Measurements from ENCODE around the gene CYTH4.

Gene CYTH4

DNA sequence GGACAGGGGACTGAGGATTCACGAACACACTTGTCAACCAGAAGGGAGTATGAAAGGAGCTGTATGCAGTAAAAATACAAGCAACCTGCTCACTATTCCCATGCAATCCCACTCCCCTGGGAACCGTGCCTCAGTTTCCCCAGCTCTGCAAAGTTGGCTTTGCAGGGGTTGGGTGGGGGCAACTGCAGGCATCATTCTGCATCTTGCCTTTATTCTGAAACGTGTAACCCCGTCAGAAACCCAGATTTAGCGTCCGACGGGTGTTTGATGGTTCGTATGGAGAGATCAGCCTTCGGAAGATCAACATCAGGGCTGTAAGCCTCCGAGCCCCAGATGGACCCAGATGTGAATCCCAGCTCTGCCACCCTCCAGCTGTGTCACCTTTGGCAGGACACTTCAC lies 3.6 kb downstream of the CYTH4 start:
- Mint-ChIP-seq H3K4me1 (ENCODE audit: low read depth) (peaks cover 89% of the 10 kb centered on the region), H3K27ac (peak overlapping the region; percentile 71), H3K36me3 (ENCODE audit: low read depth) (peaks cover 24% of the 10 kb centered on the region), H3K27me3 (no peaks in the 10 kb centered on the region), H3K4me3 (no peak overlapping the region), H3K9me3 (no peaks in the 10 kb centered on the region)
- no peak for DNase-seq

DNA sequence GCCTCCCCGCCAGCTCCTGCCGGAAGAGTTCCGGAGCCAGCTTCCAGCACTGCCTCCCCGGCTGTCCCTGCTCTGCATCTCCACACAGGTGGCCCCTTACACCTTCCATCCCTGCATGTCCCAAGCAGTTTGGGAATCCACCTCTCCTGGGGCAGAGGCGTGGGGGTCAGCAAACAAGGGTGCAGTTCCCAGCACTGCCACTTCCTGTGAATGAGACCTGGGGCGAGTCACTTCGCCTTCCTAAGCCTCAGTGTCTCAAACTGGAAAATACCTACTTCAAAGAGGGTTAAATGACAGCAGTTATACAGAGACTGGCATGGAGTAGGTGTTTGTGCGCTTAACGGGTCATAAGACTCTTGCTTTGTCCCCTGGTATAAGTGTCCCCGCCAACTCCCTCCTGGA lies 5.2 kb downstream of the CYTH4 start:
- H3K27ac Mint-ChIP-seq: peak overlapping the region; percentile 86
- no peak overlapping the region for H3K4me3 Mint-ChIP-seq

DNA sequence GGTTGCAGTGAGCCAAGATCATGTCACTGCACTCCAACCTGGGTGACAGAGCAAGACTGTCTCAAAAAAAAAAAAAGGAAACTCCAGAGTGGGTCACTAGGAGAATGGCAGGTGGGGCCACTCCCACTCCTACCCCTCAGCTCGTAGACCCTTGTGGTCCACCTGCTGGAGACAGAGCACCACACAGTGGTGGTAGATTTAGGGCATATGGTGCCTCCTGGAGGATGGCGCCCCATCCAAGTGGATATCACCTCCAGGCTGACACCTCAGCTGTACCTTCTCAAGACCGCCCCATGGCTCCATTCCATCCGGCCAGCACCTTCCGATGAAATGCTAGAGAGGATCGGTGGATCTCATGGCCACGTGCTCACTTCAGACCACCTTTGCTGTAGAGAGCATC lies 6.2 kb downstream of the CYTH4 start:
- peaks cover 47% of the 10 kb centered on the region for H3K36me3 Mint-ChIP-seq (ENCODE audit: low read depth)
- H3K27me3 Mint-ChIP-seq: no peaks in the 10 kb centered on the region
- no peak overlapping the region for H3K4me3 Mint-ChIP-seq
- DNase-seq: no peak
- peak overlapping the region; percentile 68 for H3K27ac Mint-ChIP-seq
- peaks cover 83% of the 10 kb centered on the region for H3K4me1 Mint-ChIP-seq (ENCODE audit: low read depth)
- no peaks in the 10 kb centered on the region for H3K9me3 Mint-ChIP-seq

More for the DNA sequence above, 5.2 kb downstream of the CYTH4 start:
- H3K9me3 Mint-ChIP-seq: no peaks in the 10 kb centered on the region
- peaks cover 88% of the 10 kb centered on the region for H3K4me1 Mint-ChIP-seq (ENCODE audit: low read depth)
- H3K36me3 Mint-ChIP-seq (ENCODE audit: low read depth): peaks cover 40% of the 10 kb centered on the region
- no peaks in the 10 kb centered on the region for H3K27me3 Mint-ChIP-seq
- DNase-seq: no peak

DNA sequence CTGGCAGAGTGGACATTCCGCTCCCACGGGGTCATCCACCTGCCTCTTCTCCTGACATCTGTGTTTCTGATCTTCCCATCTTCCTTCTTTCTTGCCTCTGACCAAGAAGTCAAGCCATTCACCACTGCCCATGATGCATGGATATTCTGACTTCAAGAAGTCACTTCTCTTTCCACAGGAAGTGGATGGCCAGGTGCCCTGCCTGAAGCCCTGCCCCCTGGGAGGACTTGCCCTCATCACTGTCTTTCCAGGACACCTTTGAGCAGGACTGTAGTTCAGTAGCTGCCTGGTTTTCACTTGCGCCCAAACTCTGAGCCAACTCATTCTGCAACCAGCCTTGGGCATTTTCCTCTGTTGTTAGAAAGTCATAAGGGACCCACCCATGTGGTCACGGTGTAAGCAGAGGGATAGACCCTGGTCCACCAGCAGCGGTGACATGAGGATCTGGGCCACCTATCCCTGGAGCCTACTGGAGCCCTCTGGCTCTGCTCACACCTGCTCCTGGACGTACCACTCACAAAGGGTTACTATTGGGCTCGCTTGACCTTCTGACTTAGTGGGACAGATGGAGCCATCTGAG lies 6.9 kb downstream of the CYTH4 start:
- Mint-ChIP-seq H3K27me3 (no peaks in the 10 kb centered on the region), H3K36me3 (ENCODE audit: low read depth) (peaks cover 51% of the 10 kb centered on the region), H3K4me3 (no peak overlapping the region), H3K27ac (peak overlapping the region; percentile 41), H3K4me1 (ENCODE audit: low read depth) (peaks cover 80% of the 10 kb centered on the region), H3K9me3 (no peaks in the 10 kb centered on the region)
- no peak for DNase-seq

DNA sequence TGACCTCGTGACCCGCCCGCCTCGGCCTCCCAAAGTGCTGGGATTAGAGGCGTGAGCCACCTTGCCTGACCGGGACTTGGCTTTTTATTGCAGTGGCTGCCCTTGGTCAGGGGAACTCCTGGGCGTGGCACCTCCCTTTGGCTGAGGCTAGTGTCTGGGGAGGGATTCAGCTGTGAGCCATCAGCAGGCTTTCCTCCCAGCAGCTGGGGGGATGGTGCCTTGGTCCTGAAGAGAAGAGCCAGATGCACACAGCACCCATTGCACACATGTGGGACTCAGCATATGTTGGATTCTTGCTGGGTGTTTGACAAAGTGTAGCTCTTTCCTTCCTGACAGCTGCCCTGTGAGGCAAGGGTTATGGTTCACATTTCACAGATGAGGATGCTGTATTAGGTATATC lies 8.4 kb downstream of the CYTH4 start:
- Mint-ChIP-seq H3K9me3 (no peaks in the 10 kb centered on the region), H3K4me1 (ENCODE audit: low read depth) (peaks cover 82% of the 10 kb centered on the region), H3K4me3 (no peak overlapping the region), H3K27ac (peak overlapping the region; percentile 81), H3K27me3 (no peaks in the 10 kb centered on the region), H3K36me3 (ENCODE audit: low read depth) (peaks cover 57% of the 10 kb centered on the region)
- no peak for DNase-seq

DNA sequence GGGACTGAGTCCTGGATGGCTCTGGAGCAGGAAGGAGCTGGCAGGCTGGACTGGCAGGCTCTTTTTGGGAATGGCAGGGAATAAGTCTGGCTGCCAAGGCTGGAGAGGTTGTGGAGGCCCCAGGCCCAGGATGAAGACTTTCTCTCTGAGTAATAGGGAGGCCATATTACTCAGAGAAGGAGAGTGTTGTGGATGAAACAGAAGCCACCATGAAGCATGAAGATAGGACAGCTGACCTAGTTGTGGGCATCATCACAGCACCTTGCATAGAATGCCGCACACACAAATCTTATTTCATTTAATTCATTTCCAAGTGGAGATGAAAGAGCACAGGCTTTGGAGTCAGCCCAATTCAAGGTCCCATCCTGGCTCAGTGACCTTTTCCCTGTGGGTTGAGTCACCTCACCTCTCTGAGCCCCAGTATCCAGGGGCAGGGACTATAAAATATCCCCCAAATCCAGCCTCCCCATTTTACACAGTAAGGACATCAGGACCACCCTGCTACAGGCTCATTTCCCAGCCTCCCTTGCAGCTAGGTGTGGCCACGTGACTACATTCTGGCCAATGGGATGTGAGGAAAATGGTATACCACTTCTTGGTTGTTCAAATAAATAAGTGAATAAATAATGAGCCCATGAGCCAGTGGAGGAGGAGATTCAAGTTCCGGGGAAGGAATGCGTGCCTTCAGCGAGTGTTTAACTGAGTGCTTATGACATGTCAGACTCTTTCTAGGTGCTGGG lies 9.4 kb downstream of the CYTH4 start:
- H3K9me3 Mint-ChIP-seq: no peaks in the 10 kb centered on the region
- H3K36me3 Mint-ChIP-seq (ENCODE audit: low read depth): peaks cover 63% of the 10 kb centered on the region
- no peaks in the 10 kb centered on the region for H3K27me3 Mint-ChIP-seq
- peak overlapping the region; percentile 81 for H3K27ac Mint-ChIP-seq
- DNase-seq: no peak
- peaks cover 72% of the 10 kb centered on the region for H3K4me1 Mint-ChIP-seq (ENCODE audit: low read depth)
- no peak overlapping the region for H3K4me3 Mint-ChIP-seq

DNA sequence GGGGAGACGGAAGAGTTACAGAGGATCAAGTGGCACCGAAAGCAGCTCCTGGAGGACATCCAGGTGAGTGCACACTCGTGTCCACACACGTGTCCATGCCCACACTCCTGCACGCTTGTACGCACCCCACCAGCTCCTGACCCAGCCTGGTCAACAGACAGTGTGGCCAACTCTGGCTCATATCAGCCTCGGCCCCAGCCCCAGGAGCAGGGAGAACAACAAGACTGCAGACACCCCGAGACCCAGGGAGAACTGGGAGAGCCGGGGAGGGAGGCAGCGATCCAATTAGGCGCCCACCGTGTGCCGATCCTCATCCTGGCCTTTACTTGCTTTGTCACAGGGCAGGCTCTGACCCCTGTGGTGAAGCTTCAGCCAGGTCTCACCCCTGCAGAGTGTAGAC lies 10.3 kb downstream of the CYTH4 start:
- H3K27ac Mint-ChIP-seq: peak overlapping the region; percentile 81

DNA sequence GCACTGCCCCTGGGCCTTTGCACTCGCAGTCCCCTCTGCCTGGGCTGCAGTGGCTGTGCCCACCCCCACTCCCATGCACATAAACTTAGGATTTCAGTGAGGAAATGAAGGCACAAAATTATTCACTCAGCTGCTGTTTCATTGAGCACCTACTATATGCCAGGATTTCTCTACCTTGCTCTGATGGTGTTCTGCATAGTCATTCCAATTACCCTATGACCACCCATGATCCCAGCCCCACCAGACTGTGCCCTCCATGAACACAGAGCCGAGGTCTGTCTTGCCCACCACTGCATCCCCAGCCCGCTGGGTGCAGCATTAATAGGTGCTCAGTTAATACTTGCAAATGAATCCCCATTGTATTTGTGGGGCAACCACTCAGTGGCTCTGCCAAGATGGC lies 10.9 kb downstream of the CYTH4 start:
- Mint-ChIP-seq H3K27me3 (no peaks in the 10 kb centered on the region), H3K36me3 (ENCODE audit: low read depth) (peaks cover 67% of the 10 kb centered on the region), H3K4me1 (ENCODE audit: low read depth) (peaks cover 65% of the 10 kb centered on the region), H3K4me3 (no peak overlapping the region), H3K27ac (peak overlapping the region; percentile 41), H3K9me3 (no peaks in the 10 kb centered on the region)
- no peak for DNase-seq

More for the DNA sequence above, 10.3 kb downstream of the CYTH4 start:
- no peak for DNase-seq
- H3K36me3 Mint-ChIP-seq (ENCODE audit: low read depth): peaks cover 64% of the 10 kb centered on the region
- H3K4me1 Mint-ChIP-seq (ENCODE audit: low read depth): peaks cover 64% of the 10 kb centered on the region
- H3K27me3 Mint-ChIP-seq: no peaks in the 10 kb centered on the region
- H3K9me3 Mint-ChIP-seq: no peaks in the 10 kb centered on the region
- no peak overlapping the region for H3K4me3 Mint-ChIP-seq

DNA sequence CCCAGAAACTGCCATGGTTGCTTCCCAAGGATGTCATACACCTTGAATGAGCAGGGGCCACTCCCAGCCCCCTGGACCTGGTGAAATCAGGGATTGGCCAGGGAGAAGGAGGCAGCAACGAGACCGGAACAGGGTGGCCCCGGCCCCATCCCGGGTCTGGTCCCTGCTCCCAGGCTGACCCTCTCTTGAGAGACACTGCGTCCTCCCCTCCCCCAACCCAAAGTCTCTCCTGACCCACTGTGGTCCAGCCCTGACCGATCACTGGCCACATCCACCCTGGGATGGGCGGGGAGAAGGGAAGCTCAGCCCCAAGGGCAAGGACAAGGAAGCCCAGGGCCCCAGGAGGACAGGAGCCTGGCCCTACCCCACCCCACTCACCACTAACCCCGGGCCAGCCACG lies 12.4 kb downstream of the CYTH4 start:
- DNase-seq: no peak
- no peaks in the 10 kb centered on the region for H3K27me3 Mint-ChIP-seq
- peaks cover 65% of the 10 kb centered on the region for H3K4me1 Mint-ChIP-seq (ENCODE audit: low read depth)
- no peak overlapping the region for H3K4me3 Mint-ChIP-seq
- peaks cover 65% of the 10 kb centered on the region for H3K36me3 Mint-ChIP-seq (ENCODE audit: low read depth)
- H3K9me3 Mint-ChIP-seq: no peaks in the 10 kb centered on the region
- peak overlapping the region; percentile 80 for H3K27ac Mint-ChIP-seq

DNA sequence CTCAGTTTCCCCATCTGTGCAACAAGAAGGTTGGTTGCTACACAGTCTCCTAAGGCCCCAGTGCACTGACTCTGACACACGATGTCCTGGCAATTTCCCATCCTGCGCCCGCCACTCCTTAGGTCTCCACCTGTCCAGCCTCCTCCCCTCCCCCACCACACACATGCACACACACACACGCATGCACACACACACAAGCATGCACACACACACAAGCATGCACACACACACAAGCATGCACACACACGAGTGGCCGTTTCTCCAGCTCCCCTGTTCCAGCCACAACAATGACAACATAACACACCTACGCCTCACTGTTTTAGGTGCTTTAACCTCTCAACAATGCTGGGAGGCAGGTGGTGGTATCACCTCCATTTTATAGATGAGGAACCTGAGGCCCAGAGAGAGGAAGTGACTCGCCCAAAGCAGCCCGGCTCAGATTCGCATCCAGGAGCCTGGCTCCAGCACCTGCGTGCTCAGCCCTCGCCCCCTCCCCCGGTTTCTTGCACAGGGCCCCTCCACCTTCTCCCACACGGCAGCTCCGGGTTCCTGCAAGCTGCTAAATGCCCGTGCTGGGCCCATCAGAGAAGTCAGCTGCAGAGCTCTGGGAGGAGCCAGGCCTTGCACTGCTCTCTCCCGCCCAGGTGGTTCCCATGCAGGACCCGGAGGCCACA lies 13.0 kb downstream of the CYTH4 start:
- Mint-ChIP-seq H3K4me3 (no peak overlapping the region), H3K9me3 (no peaks in the 10 kb centered on the region), H3K36me3 (ENCODE audit: low read depth) (peaks cover 70% of the 10 kb centered on the region), H3K4me1 (ENCODE audit: low read depth) (peaks cover 65% of the 10 kb centered on the region), H3K27me3 (no peaks in the 10 kb centered on the region), H3K27ac (peak overlapping the region; percentile 80)
- DNase-seq: peak; percentile 48

DNA sequence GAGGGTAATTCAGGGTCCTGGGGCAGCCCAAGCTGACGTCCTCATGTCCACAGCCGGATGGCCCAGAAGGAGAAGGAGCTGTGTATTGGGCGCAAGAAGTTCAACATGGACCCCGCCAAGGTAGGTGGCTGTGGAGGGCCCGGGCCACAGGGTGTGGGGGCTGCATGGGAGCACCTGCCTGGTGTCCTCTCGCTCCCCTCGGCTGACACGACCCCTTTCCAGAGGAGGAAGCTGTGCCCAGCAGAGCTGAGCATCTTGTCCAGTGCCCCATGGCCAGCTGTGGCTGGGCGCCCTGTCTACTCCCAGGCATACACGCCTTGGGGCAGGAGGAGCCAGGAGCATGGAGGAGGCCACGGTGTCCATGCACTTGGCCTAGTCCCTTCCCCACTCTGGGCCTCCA lies 13.6 kb downstream of the CYTH4 start:
- Mint-ChIP-seq H3K27ac (no peak overlapping the region), H3K27me3 (no peaks in the 10 kb centered on the region)

DNA sequence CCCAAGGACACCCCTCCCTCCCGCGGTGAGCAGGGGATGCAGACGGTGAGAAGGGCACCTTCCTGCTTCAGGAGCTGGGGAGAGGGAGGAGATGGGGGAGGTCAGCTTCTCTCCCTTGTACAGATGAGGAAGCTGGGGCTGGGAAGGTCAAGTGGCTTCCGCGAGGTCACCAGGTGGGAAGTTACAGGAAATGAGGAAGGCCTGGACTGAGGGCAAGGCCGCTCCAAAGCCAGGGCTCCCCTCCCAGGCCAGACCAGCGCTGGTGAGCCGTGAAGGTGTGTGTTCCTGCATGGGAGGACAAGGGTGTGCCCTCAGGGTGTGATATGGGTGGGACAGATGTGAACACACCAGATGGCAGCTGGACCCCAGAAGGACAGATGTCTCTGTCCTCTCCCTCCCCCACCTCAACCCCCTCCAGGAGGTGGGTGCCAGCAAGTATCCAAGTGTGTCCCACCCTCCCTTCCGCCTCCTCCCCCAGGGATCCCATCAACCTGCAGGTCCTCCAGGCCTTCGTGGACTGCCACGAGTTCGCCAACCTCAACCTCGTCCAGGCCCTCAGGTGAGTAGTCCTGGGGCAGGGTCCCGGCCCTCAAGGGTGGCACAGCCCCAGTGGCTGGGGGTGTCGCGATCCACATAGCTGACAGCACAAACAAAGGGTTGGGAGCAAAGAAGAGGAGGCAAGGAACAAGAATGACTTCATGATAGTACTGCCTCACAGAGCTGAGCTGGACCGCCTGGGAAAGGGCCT lies 16.6 kb downstream of the CYTH4 start:
- Mint-ChIP-seq H3K4me1 (ENCODE audit: low read depth) (peaks cover 72% of the 10 kb centered on the region), H3K9me3 (no peaks in the 10 kb centered on the region), H3K36me3 (ENCODE audit: low read depth) (peaks cover 74% of the 10 kb centered on the region), H3K4me3 (no peak overlapping the region), H3K27me3 (no peaks in the 10 kb centered on the region), H3K27ac (peak overlapping the region; percentile 95)
- no peak for DNase-seq

More for the DNA sequence above, 13.6 kb downstream of the CYTH4 start:
- peaks cover 75% of the 10 kb centered on the region for H3K36me3 Mint-ChIP-seq (ENCODE audit: low read depth)
- H3K4me3 Mint-ChIP-seq: no peak overlapping the region
- no peaks in the 10 kb centered on the region for H3K9me3 Mint-ChIP-seq
- no peak for DNase-seq
- peaks cover 67% of the 10 kb centered on the region for H3K4me1 Mint-ChIP-seq (ENCODE audit: low read depth)

DNA sequence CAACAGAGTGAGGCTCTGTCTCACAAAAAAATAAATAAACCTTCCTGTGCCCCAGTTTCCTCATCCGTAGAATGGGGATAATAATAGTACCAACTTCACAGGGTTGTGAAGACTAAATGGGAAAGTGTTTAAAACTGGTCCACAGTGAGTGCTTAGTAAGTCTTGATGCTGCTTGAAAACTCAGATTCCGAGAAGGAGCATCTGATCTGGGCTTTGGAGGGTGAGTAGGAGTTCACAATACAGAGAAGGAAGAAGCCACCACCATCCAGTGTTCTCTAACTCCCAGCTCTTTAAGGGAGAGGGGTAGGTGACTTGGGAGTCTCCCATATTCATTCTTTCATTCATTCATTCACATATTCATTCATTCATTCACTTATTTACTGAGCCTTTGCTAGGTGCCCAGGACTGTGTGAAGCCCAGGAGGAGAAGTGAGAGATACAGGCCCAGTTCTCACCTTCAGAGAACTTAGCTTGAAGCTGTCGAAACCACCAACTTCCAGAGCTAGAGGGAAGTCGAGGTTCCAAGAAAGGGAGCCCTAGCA lies 17.7 kb downstream of the CYTH4 start:
- H3K4me3 Mint-ChIP-seq: peak overlapping the region; percentile 71
- no peaks in the 10 kb centered on the region for H3K27me3 Mint-ChIP-seq
- no peaks in the 10 kb centered on the region for H3K9me3 Mint-ChIP-seq
- H3K4me1 Mint-ChIP-seq (ENCODE audit: low read depth): peaks cover 76% of the 10 kb centered on the region
- peaks cover 78% of the 10 kb centered on the region for H3K36me3 Mint-ChIP-seq (ENCODE audit: low read depth)
- no peak for DNase-seq
- H3K27ac Mint-ChIP-seq: peak overlapping the region; percentile 95

DNA sequence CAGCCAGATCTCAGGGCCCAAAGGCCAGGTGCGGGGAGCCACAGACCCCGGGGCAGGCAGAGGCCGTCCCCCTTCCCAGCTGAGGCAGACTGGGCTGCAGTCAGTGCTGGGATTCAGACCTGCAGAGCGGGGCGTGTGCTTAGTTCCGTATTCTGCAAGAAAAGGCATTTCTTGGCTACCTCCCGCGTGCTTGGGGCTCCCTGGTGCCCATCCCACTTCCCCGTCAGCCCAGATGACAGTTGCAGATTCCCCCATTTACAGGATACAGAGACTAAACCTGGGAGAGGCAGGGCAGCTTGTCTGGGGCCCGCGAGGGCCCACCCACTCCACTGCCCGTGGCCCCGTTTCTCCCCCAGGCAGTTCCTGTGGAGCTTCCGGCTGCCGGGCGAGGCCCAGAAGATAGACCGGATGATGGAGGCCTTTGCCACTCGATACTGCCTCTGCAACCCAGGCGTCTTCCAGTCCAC lies 18.3 kb downstream of the CYTH4 start:
- H3K36me3 Mint-ChIP-seq (ENCODE audit: low read depth): peaks cover 78% of the 10 kb centered on the region
- peaks cover 76% of the 10 kb centered on the region for H3K4me1 Mint-ChIP-seq (ENCODE audit: low read depth)
- peak overlapping the region; percentile 71 for H3K4me3 Mint-ChIP-seq
- H3K27ac Mint-ChIP-seq: peak overlapping the region; percentile 95
- H3K9me3 Mint-ChIP-seq: no peaks in the 10 kb centered on the region
- no peaks in the 10 kb centered on the region for H3K27me3 Mint-ChIP-seq
- DNase-seq: peak; percentile 75
